ENCODE measurements around the gene CDC42EP3.

CDC42EP3 gene

GRCh38 chr2:37637985-37638384 is 33.5 kb downstream of the CDC42EP3 start:
- Histone ChIP-seq H3K27me3 (ENCODE audit: control insufficient read depth, insufficient read depth, low read length) (no peaks in the 10 kb centered on the region), H3K4me3 (ENCODE audit: low read depth, low read length) (no peak overlapping the region), H3K4me1 (no peaks in the 10 kb centered on the region), H3K4me2 (ENCODE audit: low read length) (no peak overlapping the region), H2AFZ (no peak overlapping the region), H3K9ac (no peak overlapping the region), H3K27ac (no peak overlapping the region), H3K36me3 (ENCODE audit: control insufficient read depth, insufficient read depth, low read length) (no peaks in the 10 kb centered on the region), H3K79me2 (no peaks in the 10 kb centered on the region), H3K9me3 (ENCODE audit: control insufficient read depth, low read length) (no peaks in the 10 kb centered on the region)
- TF ChIP-seq, protein P1, sequence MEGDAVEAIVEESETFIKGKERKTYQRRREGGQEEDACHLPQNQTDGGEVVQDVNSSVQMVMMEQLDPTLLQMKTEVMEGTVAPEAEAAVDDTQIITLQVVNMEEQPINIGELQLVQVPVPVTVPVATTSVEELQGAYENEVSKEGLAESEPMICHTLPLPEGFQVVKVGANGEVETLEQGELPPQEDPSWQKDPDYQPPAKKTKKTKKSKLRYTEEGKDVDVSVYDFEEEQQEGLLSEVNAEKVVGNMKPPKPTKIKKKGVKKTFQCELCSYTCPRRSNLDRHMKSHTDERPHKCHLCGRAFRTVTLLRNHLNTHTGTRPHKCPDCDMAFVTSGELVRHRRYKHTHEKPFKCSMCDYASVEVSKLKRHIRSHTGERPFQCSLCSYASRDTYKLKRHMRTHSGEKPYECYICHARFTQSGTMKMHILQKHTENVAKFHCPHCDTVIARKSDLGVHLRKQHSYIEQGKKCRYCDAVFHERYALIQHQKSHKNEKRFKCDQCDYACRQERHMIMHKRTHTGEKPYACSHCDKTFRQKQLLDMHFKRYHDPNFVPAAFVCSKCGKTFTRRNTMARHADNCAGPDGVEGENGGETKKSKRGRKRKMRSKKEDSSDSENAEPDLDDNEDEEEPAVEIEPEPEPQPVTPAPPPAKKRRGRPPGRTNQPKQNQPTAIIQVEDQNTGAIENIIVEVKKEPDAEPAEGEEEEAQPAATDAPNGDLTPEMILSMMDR (IDR thresholded peaks at IDR 0.05) = no peak

- TF ChIP-seq, protein P1 (IDR thresholded peaks at IDR 0.05) = no peak
- no peaks in the 10 kb centered on the region for H3K9me3 ChIP-seq (ENCODE audit: control insufficient read depth, low read length)
- H3K9ac ChIP-seq = no peak overlapping the region
- H3K79me2 ChIP-seq = no peaks in the 10 kb centered on the region
- no peak overlapping the region for H3K4me3 ChIP-seq (ENCODE audit: low read depth, low read length)
- no peaks in the 10 kb centered on the region for H3K36me3 ChIP-seq (ENCODE audit: control insufficient read depth, insufficient read depth, low read length)
- no peaks in the 10 kb centered on the region for H3K4me1 ChIP-seq
- H3K27me3 ChIP-seq (ENCODE audit: control insufficient read depth, insufficient read depth, low read length) = no peaks in the 10 kb centered on the region
- H3K4me2 ChIP-seq (ENCODE audit: low read length) = no peak overlapping the region
- no peak overlapping the region for H3K27ac ChIP-seq
- no peak overlapping the region for H2AFZ ChIP-seq
Observed at GRCh38 chr2:37637190-37637860, 34.1 kb downstream of the CDC42EP3 start.

- Histone ChIP-seq H3K36me3 (ENCODE audit: control insufficient read depth, insufficient read depth, low read length) (no peaks in the 10 kb centered on the region), H3K79me2 (no peaks in the 10 kb centered on the region), H3K9me3 (ENCODE audit: control insufficient read depth, low read length) (no peaks in the 10 kb centered on the region), H3K27me3 (ENCODE audit: control insufficient read depth, insufficient read depth, low read length) (no peaks in the 10 kb centered on the region), H3K4me3 (ENCODE audit: low read depth, low read length) (no peak overlapping the region), H3K27ac (no peak overlapping the region), H3K4me1 (no peaks in the 10 kb centered on the region), H2AFZ (no peak overlapping the region), H3K9ac (no peak overlapping the region), H3K4me2 (ENCODE audit: low read length) (no peak overlapping the region)
- TF ChIP-seq, protein P1 (IDR thresholded peaks at IDR 0.05) = no peak
Observed at GRCh38 chr2:37636381-37637066, 34.9 kb downstream of the CDC42EP3 start.

- Histone ChIP-seq H2AFZ (no peak overlapping the region), H3K4me3 (ENCODE audit: low read depth, low read length) (no peak overlapping the region), H3K9me3 (ENCODE audit: control insufficient read depth, low read length) (no peaks in the 10 kb centered on the region), H3K79me2 (no peaks in the 10 kb centered on the region), H3K4me1 (no peaks in the 10 kb centered on the region), H3K27me3 (ENCODE audit: control insufficient read depth, insufficient read depth, low read length) (no peaks in the 10 kb centered on the region), H3K27ac (no peak overlapping the region), H3K36me3 (ENCODE audit: control insufficient read depth, insufficient read depth, low read length) (no peaks in the 10 kb centered on the region), H3K9ac (no peak overlapping the region), H3K4me2 (ENCODE audit: low read length) (no peak overlapping the region)
- TF ChIP-seq, protein P1 (IDR thresholded peaks at IDR 0.05) = no peak
Observed at GRCh38 chr2:37635504-37636380, 35.7 kb downstream of the CDC42EP3 start.
